Neutrophil (primary cell): ENCODE measurements around the gene SMARCA5.

Source experiments
- H3K27ac ChIP-seq: fragments of 200-600 bp; sonication (generic); 2 replicates; pipeline ENCODE4 v1.5.1; 2016; ENCODE audit warnings: mild to moderate bottlenecking, moderate library complexity
- H3K27me3 ChIP-seq: fragments of 200-600 bp; sonication (generic); 2 replicates; pipeline ENCODE4 v1.6.0; 2016; ENCODE audit warnings: mild to moderate bottlenecking
- H3K36me3 ChIP-seq: fragments of 200-600 bp; sonication (generic); 2 replicates; pipeline ENCODE4 v1.5.1; 2017
- H3K4me1 ChIP-seq, 2 experiments: fragments of 200-600 bp in 1 of 2; sonication (generic) in 1 of 2; 1 replicate in 1 of 2; 2 replicates in 1 of 2; pipeline versions ENCODE4 v1.5.1 to v1.6.1; 2013 to 2016; ENCODE audit warnings: low read depth in 1 of 2, low read length in 1 of 2, mild to moderate bottlenecking in 1 of 2, moderate library complexity in 1 of 2; ENCODE audit not compliant: control insufficient read depth in 1 of 2, insufficient read depth in 1 of 2
- H3K4me3 ChIP-seq, 2 experiments: fragments of 200-600 bp in 1 of 2; sonication (generic) in 1 of 2; 1 replicate in 1 of 2; 2 replicates in 1 of 2; pipeline ENCODE4 v1.5.1; 2013 to 2016; ENCODE audit warnings: low read depth in 1 of 2, low read length in 1 of 2, mild to moderate bottlenecking in 1 of 2, moderate library complexity in 1 of 2
- H3K9me3 ChIP-seq: fragments of 200-600 bp; sonication (generic); 2 replicates; pipeline ENCODE4 v1.5.1; 2016
- CTCF ChIP-seq: fragments of 200-600 bp; sonication (generic); IDR thresholded peaks from 2 replicates; pipeline ENCODE4 v1.5.1; 2016; ENCODE audit warnings: antibody characterized with exemption

Gene SMARCA5

GRCh38 chr4:143513314-143514168, at the start of gene SMARCA5:
Gene SMARCA5, plus strand, starts transcription at chr4:143513702. Its CDS starts 223 bp downstream, at chr4:143513925.
- H3K9me3 ChIP-seq: no peaks in the 10 kb centered on the region
- peaks cover 7% of the 10 kb centered on the region for H3K27me3 ChIP-seq
- peaks cover 20 to 25% of the 10 kb centered on the region in 2 experiments for H3K4me1 ChIP-seq
- peak; percentile 46 for TF ChIP-seq CTCF
- H3K27ac ChIP-seq: peak within 1 kb of the TSS; percentile 90
- peak within 1 kb of the TSS; percentile 89 to 91 for H3K4me3 ChIP-seq
- H3K36me3 ChIP-seq: peaks cover 15% of the 10 kb centered on the region

- TF ChIP-seq CTCF: no peak
- no peak overlapping the region for H3K27ac ChIP-seq
- H3K9me3 ChIP-seq: no peaks in the 10 kb centered on the region
- H3K36me3 ChIP-seq: peaks cover 26% of the 10 kb centered on the region
- no peaks in the 10 kb centered on the region for H3K4me1 ChIP-seq
- no peak overlapping the region for H3K4me3 ChIP-seq
- H3K27me3 ChIP-seq: no peaks in the 10 kb centered on the region
Measured at GRCh38 chr4:143473334-143474126, 40.0 kb upstream of the SMARCA5 start.

GRCh38 chr4:143477487-143477886, 36.0 kb upstream of the SMARCA5 start:
- H3K9me3 ChIP-seq: no peaks in the 10 kb centered on the region
- no peak overlapping the region for H3K4me3 ChIP-seq
- H3K27ac ChIP-seq: no peak overlapping the region
- TF ChIP-seq CTCF: no peak
- H3K36me3 ChIP-seq: peaks cover 2% of the 10 kb centered on the region
- no peaks in the 10 kb centered on the region for H3K27me3 ChIP-seq
- no peaks in the 10 kb centered on the region for H3K4me1 ChIP-seq

GRCh38 chr4:143481361-143481760, 32.1 kb upstream of the SMARCA5 start:
- no peaks in the 10 kb centered on the region for H3K9me3 ChIP-seq
- no peaks in the 10 kb centered on the region for H3K4me1 ChIP-seq
- TF ChIP-seq CTCF: no peak
- H3K4me3 ChIP-seq: no peak overlapping the region
- no peaks in the 10 kb centered on the region for H3K27me3 ChIP-seq
- H3K36me3 ChIP-seq: no peaks in the 10 kb centered on the region
- H3K27ac ChIP-seq: no peak overlapping the region

GRCh38 chr4:143482840-143483239, 30.7 kb upstream of the SMARCA5 start:
- H3K27me3 ChIP-seq: no peaks in the 10 kb centered on the region
- no peaks in the 10 kb centered on the region for H3K9me3 ChIP-seq
- TF ChIP-seq CTCF: peak; percentile 25
- no peak overlapping the region for H3K27ac ChIP-seq
- H3K36me3 ChIP-seq: no peaks in the 10 kb centered on the region
- no peaks in the 10 kb centered on the region for H3K4me1 ChIP-seq
- H3K4me3 ChIP-seq: no peak overlapping the region
